ENCODE measurements around the gene SLC25A21.

GRCh38 chr14:37061697-37062096 is 110.7 kb downstream of the SLC25A21 start:
- TF ChIP-seq POLR2A (IDR thresholded peaks at IDR 0.05), result no peak
- no peak for TF ChIP-seq CTCF (IDR thresholded peaks at IDR 0.05)
- TF ChIP-seq EP300 (IDR thresholded peaks at IDR 0.05; ENCODE audit: low read depth), result no peak
